Lower lobe of right lung (tissue), 2 donors: ENCODE measurements around the gene PEAK1. TPM values are rescaled to one million over a fixed set of nuclear protein-coding genes. Genes with fewer than 3 reads are reported as not detected.

ENCODE experiments used
- ATAC-seq, 2 donors: fragments of 200-7000 bp; cut with Tn5 transposase; one replicate each; pipeline ENCODE4 v1.9.1; 2020 to 2022; ENCODE audit warnings: mild to moderate bottlenecking in 2 of 2, moderate library complexity in 2 of 2
- DNase-seq: peaks from one replicate; pipeline ENCODE4 v3.0.0-alpha.2; 2020
- H3K27ac ChIP-seq: fragments of 200-600 bp; one replicate; pipeline ENCODE4 v1.8.0; 2022
- H3K27me3 ChIP-seq: fragments of 200-600 bp; one replicate; pipeline ENCODE4 v1.8.0; 2022; ENCODE audit warnings: low read depth
- H3K36me3 ChIP-seq: fragments of 200-600 bp; one replicate; pipeline ENCODE4 v1.8.0; 2022; ENCODE audit warnings: mild to moderate bottlenecking
- H3K4me1 ChIP-seq: fragments of 200-600 bp; one replicate; pipeline ENCODE4 v1.8.0; 2022
- H3K4me3 ChIP-seq: fragments of 200-600 bp; one replicate; pipeline ENCODE4 v1.8.0; 2022; ENCODE audit warnings: mild to moderate bottlenecking
- H3K9me3 ChIP-seq: fragments of 200-600 bp; one replicate; pipeline ENCODE4 v1.8.0; 2022
- intact Hi-C: fragments of 100-400 bp; cut with DNase I; formaldehyde crosslinking; loops from one replicate; pipeline ENCODE4 v1.11.0; 2022
- total RNA-seq: library from RNA; stranded (reverse); fragmentation: NEBNext Ultra II Directional; extraction: Animal tissue kit (Norgen Biotek cat#: 25700); gene quantifications from one replicate; pipeline ENCODE4 v1.2.1, GENCODE V29; 2021
- TF ChIP-seq, protein P1 (sequence below): fragments of 200-600 bp; IDR thresholded peaks from one replicate; pipeline ENCODE4 v1.8.0; 2022; ENCODE audit warnings: antibody characterized with exemption, mild to moderate bottlenecking
- donor health status: DM: no; HTN: yes; CAD: no; lungs with severe emphysema.

The PEAK1 gene
- total RNA-seq, 1 donor from 2014 or later: 112 TPM

- Histone ChIP-seq H3K9me3 (no peaks in the 10 kb centered on the region), H3K4me1 (no peaks in the 10 kb centered on the region), H3K4me3 (no peak overlapping the region), H3K27me3 (no peaks in the 10 kb centered on the region), H3K36me3 (no peaks in the 10 kb centered on the region), H3K27ac (no peak overlapping the region)
- ATAC-seq (no peak), DNase-seq (no peak)
- intact Hi-C loops: no loop called here
- TF ChIP-seq, protein P1, sequence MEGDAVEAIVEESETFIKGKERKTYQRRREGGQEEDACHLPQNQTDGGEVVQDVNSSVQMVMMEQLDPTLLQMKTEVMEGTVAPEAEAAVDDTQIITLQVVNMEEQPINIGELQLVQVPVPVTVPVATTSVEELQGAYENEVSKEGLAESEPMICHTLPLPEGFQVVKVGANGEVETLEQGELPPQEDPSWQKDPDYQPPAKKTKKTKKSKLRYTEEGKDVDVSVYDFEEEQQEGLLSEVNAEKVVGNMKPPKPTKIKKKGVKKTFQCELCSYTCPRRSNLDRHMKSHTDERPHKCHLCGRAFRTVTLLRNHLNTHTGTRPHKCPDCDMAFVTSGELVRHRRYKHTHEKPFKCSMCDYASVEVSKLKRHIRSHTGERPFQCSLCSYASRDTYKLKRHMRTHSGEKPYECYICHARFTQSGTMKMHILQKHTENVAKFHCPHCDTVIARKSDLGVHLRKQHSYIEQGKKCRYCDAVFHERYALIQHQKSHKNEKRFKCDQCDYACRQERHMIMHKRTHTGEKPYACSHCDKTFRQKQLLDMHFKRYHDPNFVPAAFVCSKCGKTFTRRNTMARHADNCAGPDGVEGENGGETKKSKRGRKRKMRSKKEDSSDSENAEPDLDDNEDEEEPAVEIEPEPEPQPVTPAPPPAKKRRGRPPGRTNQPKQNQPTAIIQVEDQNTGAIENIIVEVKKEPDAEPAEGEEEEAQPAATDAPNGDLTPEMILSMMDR: no peak
These were observed 321.3 kb downstream of the PEAK1 start for GRCh38 chr15:77098572-77098971.

- H3K27ac ChIP-seq: no peak overlapping the region
- TF ChIP-seq, protein P1: no peak
- H3K4me3 ChIP-seq: no peak overlapping the region
- intact Hi-C loops: no loop called here
- DNase-seq: no peak
- H3K4me1 ChIP-seq: no peaks in the 10 kb centered on the region
- no peaks in the 10 kb centered on the region for H3K36me3 ChIP-seq
- ATAC-seq: no peak
- no peaks in the 10 kb centered on the region for H3K27me3 ChIP-seq
- no peaks in the 10 kb centered on the region for H3K9me3 ChIP-seq
These were observed 322.0 kb downstream of the PEAK1 start for GRCh38 chr15:77097921-77098320.

GRCh38 chr15:77097248-77097721 is 322.6 kb downstream of the PEAK1 start:
- Histone ChIP-seq H3K4me1 (no peaks in the 10 kb centered on the region), H3K27ac (no peak overlapping the region), H3K36me3 (no peaks in the 10 kb centered on the region), H3K27me3 (no peaks in the 10 kb centered on the region), H3K4me3 (no peak overlapping the region), H3K9me3 (no peaks in the 10 kb centered on the region)
- intact Hi-C loops: no loop called here
- TF ChIP-seq, protein P1: no peak
- ATAC-seq (no peak), DNase-seq (no peak)

GRCh38 chr15:77096541-77096940 is 323.4 kb downstream of the PEAK1 start:
- no peaks in the 10 kb centered on the region for H3K27me3 ChIP-seq
- DNase-seq: no peak
- TF ChIP-seq, protein P1: no peak
- no peaks in the 10 kb centered on the region for H3K36me3 ChIP-seq
- no peak overlapping the region for H3K4me3 ChIP-seq
- H3K27ac ChIP-seq: no peak overlapping the region
- H3K9me3 ChIP-seq: no peaks in the 10 kb centered on the region
- intact Hi-C loops: no loop called here
- H3K4me1 ChIP-seq: no peaks in the 10 kb centered on the region
- no peak for ATAC-seq

DNA sequence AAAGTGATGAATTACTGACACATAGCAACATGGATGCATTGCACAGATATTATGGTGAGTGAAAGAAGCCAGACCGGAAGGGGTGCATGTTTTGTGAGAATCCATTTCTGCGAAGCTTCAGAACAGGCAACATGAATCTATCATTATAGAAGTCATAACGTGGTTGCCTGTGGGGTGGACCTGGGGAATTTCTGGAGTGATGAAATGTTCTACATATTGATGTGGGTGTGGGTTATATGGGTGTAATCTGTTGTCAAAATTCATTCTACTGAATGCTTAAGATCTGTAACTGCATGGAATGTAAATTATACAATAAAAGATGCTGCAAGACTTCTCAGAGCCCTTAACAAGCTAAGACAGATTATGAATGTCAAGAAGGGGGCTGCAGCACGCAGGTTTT is 323.8 kb downstream of the PEAK1 start:
- no peak for ATAC-seq
- Histone ChIP-seq H3K27me3 (no peaks in the 10 kb centered on the region), H3K9me3 (no peaks in the 10 kb centered on the region), H3K4me1 (no peaks in the 10 kb centered on the region), H3K4me3 (no peak overlapping the region), H3K27ac (no peak overlapping the region), H3K36me3 (no peaks in the 10 kb centered on the region)
- DNase-seq: no peak
- TF ChIP-seq, protein P1: no peak
- intact Hi-C loops: no loop called here
